GM13977 (cell line): Measurements from ENCODE around the gene CPED1.
"Not testable (repeated sequence)": the region's sequence is repeated elsewhere in the genome, so short reads cannot be mapped to it uniquely, and the experiment has no call there.

Source experiments
- DNase-seq: peaks from one replicate; pipeline ENCODE4 v3.0.0; 2012; ENCODE audit warnings: low spot score
- CTCF ChIP-seq: IDR thresholded peaks from 2 replicates; pipeline ENCODE4 v1.5.1; 2012; ENCODE audit warnings: mild to moderate bottlenecking, control low read depth; ENCODE audit not compliant: insufficient read depth; ENCODE audit errors: extremely low read depth, missing control alignments
- in situ Hi-C: fragments of 300-500 bp; cut with MboI; formaldehyde crosslinking; loops from one replicate; pipeline ENCODE4 v1.12.0; 2022; ENCODE audit warnings: low sequenced_read_pairs, low pct_unique_long_range_greater_than_20kb, mixed read lengths, inconsistent platforms; ENCODE audit not compliant: unreplicated experiment

CPED1 gene

GRCh38 chr7:121053219-121053618 lies 64.7 kb downstream of the CPED1 start:
- TF ChIP-seq CTCF, result no peak
- in situ Hi-C loops, result no loop called here
- no peak for DNase-seq

GRCh38 chr7:121054925-121055324 lies 66.4 kb downstream of the CPED1 start:
- no peak for DNase-seq
- TF ChIP-seq CTCF, result no peak
- in situ Hi-C loops, result no loop called here

DNA sequence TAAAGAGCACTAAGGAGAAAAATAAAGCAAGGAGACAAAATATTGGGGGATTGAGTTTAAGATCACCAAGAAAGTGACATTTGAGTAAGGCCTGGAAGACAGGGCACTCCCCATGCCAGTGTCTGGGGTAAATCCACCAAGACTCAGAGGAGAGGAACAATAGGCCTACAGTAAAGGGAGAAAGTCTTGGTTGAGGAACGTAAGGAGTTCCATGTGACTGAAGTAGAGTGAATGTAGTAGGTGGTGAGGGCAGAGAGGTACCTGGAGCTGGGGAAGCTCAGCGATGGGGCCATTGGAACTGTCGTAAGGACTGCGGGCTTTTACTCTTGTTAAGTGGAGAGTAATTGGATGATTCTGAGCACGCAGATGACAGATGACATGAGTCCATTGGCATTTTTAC lies 69.4 kb downstream of the CPED1 start:
- no peak for TF ChIP-seq CTCF
- in situ Hi-C loops, result no loop called here
- no peak for DNase-seq

- no peak for TF ChIP-seq CTCF
- DNase-seq, result no peak
- in situ Hi-C loops, result no loop called here
Measured at GRCh38 chr7:121058975-121059374, 70.5 kb downstream of the CPED1 start.

- in situ Hi-C loops, result not testable (repeated sequence)
Measured at GRCh38 chr7:121059979-121060509, 71.5 kb downstream of the CPED1 start.

DNA sequence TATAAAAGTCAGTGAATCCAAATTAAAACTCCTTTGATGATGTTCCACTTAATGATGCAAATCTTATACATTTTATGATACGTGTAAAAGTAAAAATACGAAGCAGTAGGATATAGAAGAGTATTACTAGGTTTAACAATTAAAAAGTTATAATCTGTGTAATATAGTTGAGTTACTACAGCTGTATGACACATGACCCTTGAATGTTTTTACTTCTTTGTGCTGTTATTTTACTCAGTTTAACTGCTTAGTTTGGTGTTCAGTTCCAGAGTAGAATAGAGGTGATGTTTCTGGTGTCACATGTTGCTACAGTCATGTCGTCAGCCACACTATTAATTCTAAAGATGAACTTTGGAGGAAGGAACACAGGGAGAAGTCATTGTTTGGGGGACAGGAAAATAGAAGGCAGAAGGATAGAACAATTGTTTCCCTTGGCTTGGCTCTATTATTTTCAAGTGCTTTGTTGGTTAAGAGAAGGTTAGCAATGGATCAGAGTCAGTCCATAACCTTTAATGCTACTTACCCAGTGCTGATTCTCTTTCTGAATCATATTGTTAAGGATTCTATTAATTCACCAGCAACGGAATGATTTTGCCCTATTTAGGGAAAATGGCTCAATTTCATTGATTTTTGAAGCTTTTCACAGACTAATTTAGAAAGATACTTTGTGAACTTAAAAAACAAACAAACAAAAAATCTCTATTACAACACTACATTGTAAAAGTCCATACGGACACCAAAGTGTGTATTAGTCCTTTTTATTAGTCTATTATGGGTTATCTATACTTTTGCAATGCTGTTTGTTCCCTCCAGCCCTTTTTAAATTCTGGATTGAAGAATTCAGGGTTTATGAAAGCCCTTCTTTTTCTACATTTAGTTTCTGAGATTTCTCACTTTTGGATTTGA lies 73.4 kb downstream of the CPED1 start:
- DNase-seq, result no peak
- TF ChIP-seq CTCF, result no peak
- in situ Hi-C loops, result no loop called here

More at GRCh38 chr7:121059979-121060509, 71.5 kb downstream of the CPED1 start:
- not testable (repeated sequence) for DNase-seq

DNA sequence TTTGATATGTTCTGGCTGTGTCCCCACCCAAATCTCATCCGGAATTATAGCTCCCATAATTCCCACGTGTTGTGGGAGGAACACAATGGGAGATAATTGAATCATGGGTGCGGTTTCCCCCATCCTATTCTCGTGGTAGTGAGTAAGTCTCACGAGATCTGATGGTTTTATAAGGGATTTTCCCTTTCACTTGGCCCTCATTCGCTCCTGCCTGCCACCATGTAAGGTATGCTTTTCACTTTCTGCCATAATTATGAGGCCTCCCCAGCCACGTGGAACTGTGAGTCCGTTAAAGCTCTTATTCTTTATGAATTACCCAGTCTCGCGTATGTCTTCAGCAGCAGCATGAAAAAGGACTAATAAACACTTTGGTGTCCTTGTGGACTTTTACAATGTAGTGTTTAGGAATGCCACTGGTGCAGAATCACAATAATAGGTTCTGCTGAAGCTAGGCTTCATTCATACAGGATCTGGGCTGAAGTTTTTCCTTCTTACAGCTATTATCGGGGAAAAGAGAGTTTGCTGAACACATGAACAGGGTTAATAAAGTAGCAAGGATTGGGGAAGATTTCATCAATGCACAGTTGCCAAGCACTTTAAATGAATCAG lies 74.3 kb downstream of the CPED1 start:
- no peak for DNase-seq
- in situ Hi-C loops, result no loop called here
- TF ChIP-seq CTCF, result no peak

DNA sequence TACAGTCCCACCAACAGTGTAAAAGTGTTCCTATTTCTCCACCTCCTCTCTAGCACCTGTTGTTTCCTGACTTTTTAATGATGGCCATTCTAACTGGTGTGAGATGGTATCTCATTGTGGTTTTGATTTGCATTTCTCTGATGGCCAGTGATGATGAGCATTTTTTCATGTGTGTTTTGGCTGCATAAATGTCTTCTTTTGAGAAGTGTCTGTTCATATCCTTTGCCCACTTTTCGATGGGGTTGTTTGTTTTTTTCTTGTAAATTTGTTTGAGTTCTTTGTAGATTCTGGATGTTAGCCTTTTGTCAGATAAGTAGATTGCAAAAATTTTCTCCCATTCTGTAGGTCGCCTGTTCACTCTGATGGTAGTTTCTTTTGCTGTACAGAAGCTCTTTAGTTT lies 79.2 kb downstream of the CPED1 start:
- DNase-seq, in situ Hi-C loops: not testable (repeated sequence)
